Activated gamma-delta T cell treated with Interleukin-2 at 50 U/mL for 16 hours (primary cell): Measurements from ENCODE around the gene GRK3.
"Not testable (repeated sequence)": the region's sequence is repeated elsewhere in the genome, so short reads cannot be mapped to it uniquely, and the experiment has no call there.

ENCODE experiments used
- DNase-seq: peaks from one replicate; pipeline ENCODE4 v3.0.0-alpha.2; 2020

Gene GRK3

DNA sequence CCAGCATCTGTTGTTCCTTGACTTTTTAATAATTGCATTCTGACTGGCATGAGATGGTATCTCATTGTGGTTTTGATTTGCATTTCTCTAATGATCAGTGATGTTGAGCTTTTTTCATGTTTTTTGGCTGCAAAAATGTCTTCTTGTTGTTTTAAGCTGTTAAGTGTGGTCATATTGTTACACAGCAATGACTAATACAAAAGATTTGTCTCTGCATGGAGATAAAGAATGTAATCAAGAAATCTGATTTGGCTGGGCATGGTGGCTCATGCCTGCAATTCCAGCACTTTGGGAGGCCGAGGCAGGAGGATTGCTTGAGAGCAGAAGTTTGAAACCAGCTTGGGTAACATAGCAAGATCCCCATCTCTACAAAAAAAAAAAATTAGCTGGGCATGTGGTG is 12.1 kb upstream of the GRK3 start:
- DNase-seq, result not testable (repeated sequence)

- DNase-seq, result no peak
These were observed 11.3 kb upstream of the GRK3 start for GRCh38 chr22:25553131-25553530.

GRCh38 chr22:25554238-25554671 is 10.2 kb upstream of the GRK3 start:
- no peak for DNase-seq

- no peak for DNase-seq
These were observed 9.8 kb upstream of the GRK3 start for GRCh38 chr22:25554689-25555088.

DNA sequence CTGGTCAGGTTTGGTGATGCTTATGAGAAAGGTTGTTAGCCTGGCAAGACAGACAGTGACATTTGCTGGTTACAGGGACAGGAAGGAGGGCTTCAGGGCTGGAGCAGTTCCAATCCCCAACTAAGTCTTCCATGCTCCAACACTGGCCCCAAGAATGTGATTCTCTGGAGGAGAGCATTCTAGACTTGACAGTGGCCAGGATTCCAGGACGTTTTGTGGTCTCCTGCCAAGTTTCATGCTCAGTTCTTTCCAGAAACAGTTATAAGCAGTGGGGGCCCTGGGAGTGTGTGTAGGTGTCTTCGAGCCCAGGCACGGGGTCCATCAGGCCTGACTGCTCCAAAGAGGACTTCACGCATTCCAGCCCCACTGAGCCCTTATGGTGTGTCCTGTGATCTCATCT is 8.9 kb upstream of the GRK3 start:
- no peak for DNase-seq

GRCh38 chr22:25557218-25557617 is 7.3 kb upstream of the GRK3 start:
- DNase-seq, result no peak

DNA sequence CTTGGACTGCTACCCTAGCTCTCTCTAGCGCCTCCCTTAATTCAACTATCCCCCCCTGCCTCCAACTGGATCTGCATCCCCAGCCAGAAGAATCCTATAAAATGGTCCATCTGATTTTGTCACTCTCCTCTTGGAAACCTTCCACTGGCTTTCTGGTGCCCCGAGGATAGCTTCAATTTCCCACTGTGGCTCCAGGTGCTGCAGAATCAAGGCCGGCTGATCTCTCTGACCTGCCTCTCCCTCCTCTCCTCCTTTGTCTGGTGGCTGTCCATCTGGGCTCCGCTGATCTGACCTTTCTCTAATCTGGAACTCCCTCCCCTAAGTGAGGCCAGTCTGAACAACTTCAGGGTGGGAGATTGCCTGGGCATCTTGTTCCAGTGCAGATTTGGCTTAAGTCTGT is 6.1 kb upstream of the GRK3 start:
- no peak for DNase-seq

GRCh38 chr22:25559910-25560309 is 4.6 kb upstream of the GRK3 start:
- not testable (repeated sequence) for DNase-seq

GRCh38 chr22:25561182-25561581 is 3.3 kb upstream of the GRK3 start:
- not testable (repeated sequence) for DNase-seq

GRCh38 chr22:25561927-25562326 is 2.5 kb upstream of the GRK3 start:
- not testable (repeated sequence) for DNase-seq

DNA sequence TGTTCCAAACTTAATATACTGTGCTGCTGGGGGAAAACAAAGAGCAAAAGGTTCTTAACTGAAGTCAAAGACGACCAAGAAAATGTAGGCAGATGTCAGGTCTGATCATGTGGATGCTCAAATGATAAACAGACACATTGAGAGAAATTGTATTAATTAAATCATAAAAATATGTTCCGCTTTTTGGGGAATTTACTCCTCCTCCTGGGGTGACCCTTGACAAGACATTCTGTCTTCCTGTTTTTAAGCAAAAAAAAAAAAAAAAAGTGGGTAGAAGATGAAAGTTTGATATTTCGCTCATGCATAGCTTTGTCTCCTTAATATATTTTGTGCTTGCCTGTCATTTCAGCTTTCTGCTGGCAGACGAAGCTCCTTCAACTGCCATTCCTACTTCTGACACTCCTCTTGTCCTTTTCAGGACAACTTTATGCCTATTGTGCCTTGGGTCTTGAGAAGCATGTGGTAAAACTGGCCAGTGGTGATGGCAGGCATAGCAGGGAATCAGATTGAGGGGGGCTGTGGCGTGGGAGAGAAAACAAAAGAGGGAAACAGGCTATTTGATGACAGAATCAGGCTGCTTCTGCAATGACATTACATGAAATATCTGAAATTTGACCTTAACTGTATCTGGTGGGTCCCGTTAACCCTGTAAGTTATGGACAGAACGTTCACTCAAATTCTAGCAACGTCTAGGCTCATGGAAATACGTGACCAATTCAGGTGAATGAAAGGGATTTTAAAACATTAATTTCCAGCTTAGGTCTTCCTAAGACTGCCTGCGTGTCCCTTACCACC is 1.3 kb upstream of the GRK3 start:
- not testable (repeated sequence) for DNase-seq

DNA sequence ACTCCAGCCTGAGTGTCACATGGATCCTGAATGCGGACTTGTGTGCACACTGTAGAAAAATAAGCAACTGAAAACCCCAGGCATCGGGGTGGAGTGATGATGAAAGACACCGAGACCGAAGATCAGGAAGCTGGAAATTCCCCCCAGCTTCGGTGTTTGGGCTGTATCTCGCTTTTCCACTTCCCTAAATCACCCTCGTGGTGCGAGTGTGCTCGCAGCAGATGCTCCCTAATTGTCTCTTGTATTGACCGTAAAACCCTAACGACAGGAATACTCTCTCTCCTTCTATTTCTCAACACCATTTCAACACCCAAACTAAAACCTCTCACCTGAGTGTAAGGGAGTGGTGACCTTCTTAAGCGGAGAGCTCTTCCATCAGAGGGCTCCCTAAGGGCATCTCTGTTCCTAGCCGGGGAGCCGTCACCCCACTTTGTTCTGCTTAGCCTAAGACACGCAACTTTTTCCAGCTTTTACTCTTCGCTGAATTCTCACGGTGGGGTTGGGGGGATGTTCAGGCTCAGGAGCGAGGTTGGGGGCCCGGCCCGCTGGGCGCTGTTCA is 635 bp upstream of the GRK3 start:
- no peak for DNase-seq

- DNase-seq, result peak; percentile 4
These were observed 653 bp downstream of the GRK3 start for GRCh38 chr22:25564979-25565677.

DNA sequence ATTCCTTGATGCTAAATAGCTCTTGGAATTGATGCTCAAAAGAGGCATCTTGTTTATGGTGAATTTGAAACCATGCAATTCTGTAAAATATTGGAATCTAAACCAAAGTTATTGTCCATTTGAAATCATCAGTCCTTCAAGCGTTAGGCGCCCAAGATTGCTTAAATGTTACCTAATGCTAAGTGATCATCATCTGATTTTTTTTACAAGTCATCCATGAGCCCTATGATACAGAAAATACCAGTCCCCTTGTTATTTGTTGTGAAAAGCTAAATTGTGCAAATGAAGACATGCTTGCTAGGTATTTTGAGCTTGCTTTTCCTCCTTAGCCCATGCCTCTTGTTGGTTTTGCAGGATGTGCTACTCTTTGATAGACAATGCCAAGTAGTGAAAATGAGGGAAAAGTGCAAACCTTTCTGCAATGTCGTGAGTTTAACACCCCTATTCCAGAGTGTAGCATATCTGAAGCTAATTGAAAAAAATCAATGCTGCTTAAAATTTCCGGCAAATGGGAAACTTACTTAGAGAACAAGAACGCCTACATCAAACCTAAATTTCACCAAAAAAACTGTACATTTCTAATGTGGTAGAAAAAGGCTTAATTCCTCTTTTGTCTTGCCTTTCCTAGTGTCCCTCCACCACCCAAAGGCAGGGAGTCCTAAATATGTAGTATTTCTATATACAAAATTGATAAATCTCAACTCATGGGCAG is 1.9 kb downstream of the GRK3 start:
- no peak for DNase-seq

DNA sequence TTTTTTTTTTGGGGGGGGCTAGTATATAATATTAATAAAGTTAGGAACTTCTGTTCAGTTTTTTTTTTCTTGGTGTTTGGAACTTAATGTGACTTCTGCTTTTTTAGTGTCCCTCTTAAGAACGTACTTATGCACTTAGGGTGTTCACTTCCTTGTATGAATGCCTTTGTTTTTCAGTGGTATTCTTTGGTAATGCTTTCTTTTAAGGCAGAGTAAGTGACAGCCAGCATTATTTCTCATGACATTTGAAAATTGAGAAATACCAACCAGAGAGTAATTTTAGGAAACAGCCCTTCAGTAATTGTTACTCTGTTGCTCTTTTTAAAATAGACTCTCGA is 2.4 kb downstream of the GRK3 start:
- no peak for DNase-seq

GRCh38 chr22:25567251-25567675 is 2.8 kb downstream of the GRK3 start:
- DNase-seq, result no peak

GRCh38 chr22:25568066-25568465 is 3.6 kb downstream of the GRK3 start:
- not testable (repeated sequence) for DNase-seq

DNA sequence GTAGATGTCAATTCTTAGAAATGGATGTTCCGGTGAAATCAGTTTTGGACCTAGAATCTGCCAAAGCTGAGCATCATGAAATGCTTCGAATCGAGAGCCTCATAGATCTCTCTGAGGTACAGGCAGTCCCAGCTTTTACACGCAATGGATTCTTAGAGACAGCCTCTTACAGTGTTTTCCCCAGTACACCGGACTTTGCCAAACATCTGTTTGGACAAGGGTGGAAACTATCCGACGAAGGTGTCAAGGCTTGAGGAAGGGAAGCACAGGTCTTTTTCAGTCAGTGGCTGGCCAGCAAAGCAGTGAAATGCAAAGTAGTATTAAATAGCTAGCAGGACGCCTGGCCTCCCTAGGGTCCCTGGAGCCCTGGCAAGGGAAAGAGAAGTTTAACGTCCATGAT is 4.9 kb downstream of the GRK3 start:
- no peak for DNase-seq

DNA sequence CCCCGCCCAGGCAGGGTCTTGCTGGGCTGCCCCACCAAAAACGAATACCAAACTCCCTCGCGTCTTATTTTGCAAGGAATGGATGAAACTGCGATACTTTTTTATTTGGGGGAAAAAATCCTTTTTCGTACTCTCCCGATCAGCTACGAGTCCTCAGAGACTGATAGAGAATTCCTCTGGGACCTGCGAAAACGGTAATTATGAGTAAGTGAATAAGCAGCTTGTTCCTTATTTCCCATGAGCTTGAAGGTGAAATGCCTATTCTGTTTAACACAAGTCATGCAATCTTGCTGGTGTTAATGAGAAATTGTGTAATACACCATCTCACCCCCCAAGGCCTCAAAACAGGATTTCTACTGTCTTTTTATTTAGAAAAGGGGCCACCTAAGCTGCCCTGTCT is 5.5 kb downstream of the GRK3 start:
- no peak for DNase-seq

- DNase-seq, result no peak
These were observed 6.0 kb downstream of the GRK3 start for GRCh38 chr22:25570486-25570885.

- DNase-seq, result not testable (repeated sequence)
These were observed 7.7 kb downstream of the GRK3 start for GRCh38 chr22:25571969-25572707.

DNA sequence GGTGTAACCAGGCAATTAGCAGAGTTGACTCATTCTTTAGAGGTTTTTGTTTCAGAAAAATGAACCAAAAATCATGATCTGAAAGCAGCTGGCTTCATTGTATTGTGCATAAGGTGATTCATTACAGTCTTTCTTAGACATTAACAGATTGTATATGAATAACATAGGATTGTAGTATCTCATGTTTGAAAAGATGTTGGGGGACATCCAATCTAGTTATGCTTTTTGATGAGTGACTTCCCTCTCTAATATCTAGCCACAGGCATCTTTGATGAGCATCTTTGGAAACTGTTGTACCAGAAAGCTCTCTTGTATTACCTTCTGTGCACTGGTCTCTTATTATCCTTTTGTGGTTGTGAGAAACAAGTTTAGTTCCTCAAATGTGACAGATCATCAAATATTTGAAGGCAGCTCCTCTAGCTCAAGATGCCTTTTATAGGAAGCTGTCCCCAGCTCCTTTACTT is 8.3 kb downstream of the GRK3 start:
- no peak for DNase-seq

DNA sequence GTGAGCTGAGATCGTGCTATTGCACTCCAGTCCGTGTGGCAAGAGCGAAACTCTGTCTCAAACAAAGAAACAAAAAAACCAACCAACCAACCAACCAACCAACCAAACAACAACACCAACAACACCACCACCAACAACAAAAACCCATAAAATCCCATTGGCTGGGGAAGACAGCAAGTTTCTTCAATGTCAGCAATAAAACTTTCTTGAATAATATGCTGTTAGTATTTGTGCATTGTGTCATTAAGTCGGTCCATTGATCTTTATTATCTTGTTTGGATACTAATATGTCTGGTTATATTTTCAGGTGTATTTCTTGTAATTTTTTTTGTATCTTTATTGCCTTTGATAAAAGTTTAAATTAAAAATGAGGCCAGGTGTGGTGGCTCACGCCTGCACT is 9.4 kb downstream of the GRK3 start:
- DNase-seq, result no peak
